GM12801 (cell line): Measurements from ENCODE around the gene CCNI2.

Experiments used
- TF ChIP-seq, protein P1 (sequence below): IDR thresholded peaks from one replicate; pipeline ENCODE4 v1.5.1; 2011; ENCODE audit warnings: control low read depth; ENCODE audit not compliant: insufficient read length; ENCODE audit errors: extremely low read depth

Gene CCNI2

GRCh38 chr5:132774896-132775295 lies 27.7 kb downstream of the CCNI2 start:
- TF ChIP-seq, protein P1, sequence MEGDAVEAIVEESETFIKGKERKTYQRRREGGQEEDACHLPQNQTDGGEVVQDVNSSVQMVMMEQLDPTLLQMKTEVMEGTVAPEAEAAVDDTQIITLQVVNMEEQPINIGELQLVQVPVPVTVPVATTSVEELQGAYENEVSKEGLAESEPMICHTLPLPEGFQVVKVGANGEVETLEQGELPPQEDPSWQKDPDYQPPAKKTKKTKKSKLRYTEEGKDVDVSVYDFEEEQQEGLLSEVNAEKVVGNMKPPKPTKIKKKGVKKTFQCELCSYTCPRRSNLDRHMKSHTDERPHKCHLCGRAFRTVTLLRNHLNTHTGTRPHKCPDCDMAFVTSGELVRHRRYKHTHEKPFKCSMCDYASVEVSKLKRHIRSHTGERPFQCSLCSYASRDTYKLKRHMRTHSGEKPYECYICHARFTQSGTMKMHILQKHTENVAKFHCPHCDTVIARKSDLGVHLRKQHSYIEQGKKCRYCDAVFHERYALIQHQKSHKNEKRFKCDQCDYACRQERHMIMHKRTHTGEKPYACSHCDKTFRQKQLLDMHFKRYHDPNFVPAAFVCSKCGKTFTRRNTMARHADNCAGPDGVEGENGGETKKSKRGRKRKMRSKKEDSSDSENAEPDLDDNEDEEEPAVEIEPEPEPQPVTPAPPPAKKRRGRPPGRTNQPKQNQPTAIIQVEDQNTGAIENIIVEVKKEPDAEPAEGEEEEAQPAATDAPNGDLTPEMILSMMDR: no peak

DNA sequence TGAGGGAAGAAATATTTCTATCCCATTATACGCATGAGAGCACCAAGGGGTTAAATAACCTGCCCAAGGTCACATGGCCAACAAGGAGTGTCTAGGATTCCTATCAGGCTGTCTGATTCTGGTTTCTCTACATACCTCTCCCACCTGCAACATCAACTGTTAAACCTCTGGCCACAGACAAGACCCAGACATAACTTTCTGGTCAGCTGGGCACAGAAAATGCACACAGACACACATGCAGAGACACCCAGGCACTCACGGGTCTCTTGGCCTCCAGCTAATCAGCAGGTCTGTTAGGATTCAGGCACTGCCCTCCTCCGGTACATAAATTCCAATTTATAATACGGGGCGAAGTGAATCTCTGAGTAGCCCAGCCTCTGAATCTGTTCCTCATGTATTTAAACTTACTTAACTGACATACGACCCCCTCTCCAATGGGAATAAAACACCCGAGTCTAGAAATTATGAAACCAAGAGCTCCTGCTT lies 28.3 kb downstream of the CCNI2 start:
- TF ChIP-seq, protein P1: no peak

GRCh38 chr5:132776131-132776937 lies 29.1 kb downstream of the CCNI2 start:
- TF ChIP-seq, protein P1: no peak

DNA sequence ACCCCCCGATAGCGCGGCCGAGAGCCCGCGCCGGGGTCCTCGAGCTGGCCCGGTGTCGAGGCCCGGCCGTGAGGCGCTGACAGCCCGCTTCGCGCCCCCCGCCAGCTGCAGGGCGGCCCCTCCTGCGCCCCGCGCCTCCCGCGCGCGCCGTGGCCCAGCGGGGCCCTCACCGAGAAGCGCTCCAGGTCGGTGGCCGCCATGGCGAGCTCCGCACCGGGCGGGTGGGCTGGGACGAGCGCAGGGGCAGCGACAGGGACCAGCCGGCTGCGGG lies 29.6 kb downstream of the CCNI2 start:
- TF ChIP-seq, protein P1: no peak

DNA sequence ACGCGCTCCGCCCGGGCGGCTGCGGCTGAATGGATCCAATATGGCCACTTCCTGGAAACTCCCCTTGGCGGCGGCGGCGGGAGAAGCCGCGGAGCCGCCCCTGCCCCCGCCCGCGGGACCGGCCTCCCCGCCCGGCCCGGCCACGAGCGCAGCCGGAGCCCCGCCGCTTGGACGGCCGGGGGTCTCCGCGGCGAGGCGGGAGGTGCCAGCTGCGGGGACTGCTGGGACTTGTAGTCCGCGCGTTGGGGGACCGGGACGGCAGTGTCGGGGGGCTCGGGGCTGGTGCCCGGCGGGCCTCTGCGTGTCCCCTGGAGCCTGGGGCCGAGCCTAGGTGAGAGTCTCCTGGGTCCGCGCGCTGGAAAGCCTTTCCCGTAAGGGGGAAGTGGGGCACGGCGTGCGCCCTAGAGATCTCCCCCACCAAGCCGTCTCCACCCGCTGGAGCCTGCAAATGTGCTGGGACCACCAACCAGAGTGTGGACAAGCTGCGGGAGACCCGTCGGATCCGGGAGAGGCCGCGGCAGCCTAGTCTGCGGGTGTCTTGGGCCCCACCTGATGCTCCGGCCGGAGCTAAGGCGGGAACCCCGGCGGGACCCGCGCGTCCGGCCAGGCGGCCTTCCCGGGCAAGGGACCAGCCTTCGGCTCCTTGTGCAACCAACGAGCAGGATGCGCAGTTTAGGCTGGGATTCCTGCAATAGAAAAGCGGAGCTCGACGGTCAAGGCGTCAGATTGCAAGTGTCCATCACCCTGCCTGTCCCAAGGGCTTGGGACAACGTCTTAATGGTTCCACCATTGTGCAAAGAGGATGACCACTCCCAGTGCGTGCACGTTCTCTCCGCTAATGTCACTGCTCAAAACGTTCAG lies 30.2 kb downstream of the CCNI2 start, which contains the start of gene SEPTIN8:
Gene SEPTIN8, minus strand, starts transcription at position 31 of the 861 bp plus-strand sequence. CDS start 102 bp downstream, outside the sequence.
- TF ChIP-seq, protein P1: no peak

GRCh38 chr5:132778129-132778528 lies 30.9 kb downstream of the CCNI2 start:
- TF ChIP-seq, protein P1: no peak

- TF ChIP-seq, protein P1: no peak
Observed at GRCh38 chr5:132778856-132779255, 31.6 kb downstream of the CCNI2 start.
